Liver (tissue), 9 donors: ENCODE results near the gene FTO. TPM values are rescaled to one million over a fixed set of nuclear protein-coding genes. Genes with fewer than 3 reads are reported as not detected.

Experiments used
- DNase-seq: peaks from one replicate; pipeline ENCODE4 v3.0.0-alpha.2; 2017; ENCODE audit warnings: low spot score
- H3K27ac ChIP-seq, 2 donors: one replicate each; pipeline ENCODE4 v1.7.0; 2013; ENCODE audit warnings: inconsistent platforms in 2 of 2, low read length in 2 of 2, control low read depth in 1 of 2, low read depth in 1 of 2, mild to moderate bottlenecking in 1 of 2
- H3K27me3 ChIP-seq, 4 donors: one replicate each; pipeline versions ENCODE4 v1.6.1 to v1.7.0; 2013; ENCODE audit warnings: low read length in 3 of 4, inconsistent platforms in 1 of 4, mild to moderate bottlenecking in 1 of 4, moderate library complexity in 1 of 4; ENCODE audit not compliant: control insufficient read depth in 4 of 4, insufficient read depth in 4 of 4
- H3K36me3 ChIP-seq, 4 donors: one replicate each; pipeline versions ENCODE4 v1.6.1 to v1.7.0; 2013; ENCODE audit warnings: low read length in 3 of 4, mild to moderate bottlenecking in 3 of 4, low read depth in 1 of 4, moderate library complexity in 1 of 4; ENCODE audit not compliant: control insufficient read depth in 4 of 4, insufficient read depth in 3 of 4
- H3K4me1 ChIP-seq, 4 donors: one replicate each; pipeline versions ENCODE4 v1.6.1 to v1.7.0; 2013; ENCODE audit warnings: low read length in 3 of 4, mild to moderate bottlenecking in 3 of 4, moderate library complexity in 1 of 4; ENCODE audit not compliant: control insufficient read depth in 4 of 4, insufficient read depth in 4 of 4
- H3K4me3 ChIP-seq, 3 donors: one replicate each; pipeline versions ENCODE4 v1.6.1 to v1.7.0; 2013; ENCODE audit warnings: low read length in 3 of 3, control low read depth in 1 of 3, low read depth in 1 of 3, mild to moderate bottlenecking in 1 of 3
- H3K9ac ChIP-seq, 2 donors: one replicate each; pipeline ENCODE4 v1.7.0; 2013; ENCODE audit warnings: low read length in 2 of 2, mild to moderate bottlenecking in 2 of 2, moderate library complexity in 2 of 2, control low read depth in 1 of 2, low read depth in 1 of 2
- H3K9me3 ChIP-seq, 4 donors: one replicate each; pipeline versions ENCODE4 v1.6.1 to v1.7.0; 2013; ENCODE audit warnings: low read length in 3 of 4; ENCODE audit not compliant: control insufficient read depth in 4 of 4
- ATF3 ChIP-seq: IDR thresholded peaks from 2 replicates; pipeline ENCODE4 v1.6.1; 2016; ENCODE audit warnings: antibody characterized with exemption
- EGR1 ChIP-seq, 2 donors: IDR thresholded peaks; 2 replicates each; pipeline ENCODE4 v1.6.1; 2016 to 2018; ENCODE audit warnings: antibody characterized with exemption in 2 of 2, low read depth in 2 of 2
- FOXA1 ChIP-seq: IDR thresholded peaks from 2 replicates; pipeline ENCODE4 v1.6.1; 2016; ENCODE audit warnings: antibody characterized with exemption
- FOXA2 ChIP-seq: IDR thresholded peaks from 2 replicates; pipeline ENCODE4 v1.6.1; 2016; ENCODE audit warnings: antibody characterized with exemption
- GABPA ChIP-seq, 2 donors: IDR thresholded peaks in 1 of 2; conservative IDR thresholded peaks in 1 of 2; 2 replicates each; pipeline ENCODE4 v1.6.1; 2016; ENCODE audit warnings: antibody characterized with exemption in 2 of 2, mild to moderate bottlenecking in 1 of 2, moderate library complexity in 1 of 2
- HNF4A ChIP-seq, 2 donors: conservative IDR thresholded peaks; 2 replicates each; pipeline ENCODE4 v1.6.1; 2016; ENCODE audit warnings: antibody characterized with exemption in 2 of 2, mild to moderate bottlenecking in 2 of 2
- HNF4G ChIP-seq: IDR thresholded peaks from 2 replicates; pipeline ENCODE4 v1.6.1; 2016; ENCODE audit warnings: antibody characterized with exemption
- JUND ChIP-seq, 2 donors: IDR thresholded peaks; 2 replicates each; pipeline ENCODE4 v1.6.1; 2016; ENCODE audit warnings: antibody characterized with exemption in 2 of 2
- MAX ChIP-seq: IDR thresholded peaks from 2 replicates; pipeline ENCODE4 v1.6.1; 2016; ENCODE audit warnings: antibody characterized with exemption
- NR2F2 ChIP-seq: IDR thresholded peaks from 2 replicates; pipeline ENCODE4 v1.6.1; 2016; ENCODE audit warnings: antibody characterized with exemption
- RAD21 ChIP-seq, 2 donors: IDR thresholded peaks; 2 replicates each; pipeline ENCODE4 v1.6.1; 2016; ENCODE audit warnings: antibody characterized with exemption in 2 of 2, mild to moderate bottlenecking in 2 of 2
- REST ChIP-seq: IDR thresholded peaks from 2 replicates; pipeline ENCODE4 v1.6.1; 2016; ENCODE audit warnings: antibody characterized with exemption, mild to moderate bottlenecking
- RXRA ChIP-seq, 2 donors: IDR thresholded peaks; 2 replicates each; pipeline ENCODE4 v1.6.1; 2017 to 2018; ENCODE audit warnings: antibody characterized with exemption in 2 of 2, mild to moderate bottlenecking in 1 of 2
- SP1 ChIP-seq: IDR thresholded peaks from 2 replicates; pipeline ENCODE4 v1.6.1; 2018; ENCODE audit warnings: antibody characterized with exemption, mild to moderate bottlenecking
- TAF1 ChIP-seq: conservative IDR thresholded peaks from 2 replicates; pipeline ENCODE4 v1.6.1; 2016; ENCODE audit warnings: antibody characterized with exemption, mild to moderate bottlenecking
- YY1 ChIP-seq: IDR thresholded peaks from 2 replicates; pipeline ENCODE4 v1.6.1; 2016; ENCODE audit warnings: antibody characterized with exemption, mild to moderate bottlenecking
- ZBTB33 ChIP-seq: IDR thresholded peaks from 2 replicates; pipeline ENCODE4 v1.6.1; 2016; ENCODE audit warnings: antibody characterized with exemption
- WGBS: extraction: QIAGEN DNeasy Blood & Tissue Kit; methylation state at CpG from one replicate; pipeline ENCODE4 v1.1.7; 2013; 5-methylcytosine and 5-hydroxymethylcytosine counted together
- polyA plus RNA-seq, 2 donors: library from polyadenylated mRNA; stranded (reverse) in 1 of 2; unstranded in 1 of 2; fragments of 200-250 nt in 1 of 2; fragments of >200 nt in 1 of 2; fragmentation: Nextera tagmentation in 1 of 2; extraction: Ambion mirVana in 1 of 2; gene quantifications; one replicate each; pipeline versions ENCODE4 v1.2.1 to v1.2.3, GENCODE V29; 2013 to 2015
- total RNA-seq, 2 donors: library from RNA; depleted of rRNA; stranded (reverse); fragments of >200 nt; gene quantifications; one replicate each; pipeline ENCODE4 v1.2.3, GENCODE V29; 2014
- TF ChIP-seq, protein P1 (sequence below): fragments of 150-350 bp; IDR thresholded peaks from 2 replicates; pipeline ENCODE4 v1.5.1; 2017; ENCODE audit warnings: improper control_type of control experiment, low read depth, low read length; ENCODE audit not compliant: missing input control
- donor health status: healthy.
- donor health status: healthy.
- donor health status: healthy.
- donor health status: healthy.
- donor health status: healthy.

The FTO gene
- total and polyA plus RNA-seq, 4 donors = 12.0 to 54.2 (median 24.6) TPM

DNA sequence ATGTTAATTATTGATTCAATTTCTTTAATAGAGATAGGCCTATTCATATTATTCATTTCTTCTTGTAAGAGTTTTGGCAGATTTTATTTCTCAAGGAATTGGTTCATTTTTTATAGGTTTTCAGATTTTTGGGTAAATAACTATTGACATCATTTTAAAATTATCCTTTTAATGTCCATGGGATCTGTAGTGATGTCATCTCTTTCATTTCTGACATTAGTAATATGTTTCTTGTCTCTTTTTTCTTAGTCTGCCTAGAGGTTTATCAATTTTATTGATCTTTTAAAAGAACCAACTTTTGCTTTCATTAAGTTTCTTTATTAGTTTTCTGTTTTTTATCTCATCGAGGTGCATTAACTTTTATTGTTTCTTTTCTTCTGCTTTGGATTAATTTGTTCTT lies 162.6 kb downstream of the FTO start:
- peaks cover 0 to 4% (median 0%) of the 10 kb centered on the region in 4 donors for H3K9me3 ChIP-seq
- H3K4me1 ChIP-seq = no peaks in the 10 kb centered on the region
- no peak for DNase-seq
- WGBS = 96% methylated on average over 1 of the region's 1 CpG
- H3K4me3 ChIP-seq = no peak overlapping the region
- no peaks in the 10 kb centered on the region for H3K27me3 ChIP-seq
- no peak overlapping the region for H3K27ac ChIP-seq
- peaks cover 0 to 3% (median under 1%) of the 10 kb centered on the region in 4 donors for H3K36me3 ChIP-seq
- no peak overlapping the region for H3K9ac ChIP-seq
- TF ChIP-seq FOXA2 = no peak
- TF ChIP-seq, protein P1, sequence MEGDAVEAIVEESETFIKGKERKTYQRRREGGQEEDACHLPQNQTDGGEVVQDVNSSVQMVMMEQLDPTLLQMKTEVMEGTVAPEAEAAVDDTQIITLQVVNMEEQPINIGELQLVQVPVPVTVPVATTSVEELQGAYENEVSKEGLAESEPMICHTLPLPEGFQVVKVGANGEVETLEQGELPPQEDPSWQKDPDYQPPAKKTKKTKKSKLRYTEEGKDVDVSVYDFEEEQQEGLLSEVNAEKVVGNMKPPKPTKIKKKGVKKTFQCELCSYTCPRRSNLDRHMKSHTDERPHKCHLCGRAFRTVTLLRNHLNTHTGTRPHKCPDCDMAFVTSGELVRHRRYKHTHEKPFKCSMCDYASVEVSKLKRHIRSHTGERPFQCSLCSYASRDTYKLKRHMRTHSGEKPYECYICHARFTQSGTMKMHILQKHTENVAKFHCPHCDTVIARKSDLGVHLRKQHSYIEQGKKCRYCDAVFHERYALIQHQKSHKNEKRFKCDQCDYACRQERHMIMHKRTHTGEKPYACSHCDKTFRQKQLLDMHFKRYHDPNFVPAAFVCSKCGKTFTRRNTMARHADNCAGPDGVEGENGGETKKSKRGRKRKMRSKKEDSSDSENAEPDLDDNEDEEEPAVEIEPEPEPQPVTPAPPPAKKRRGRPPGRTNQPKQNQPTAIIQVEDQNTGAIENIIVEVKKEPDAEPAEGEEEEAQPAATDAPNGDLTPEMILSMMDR = no peak
- no peak for TF ChIP-seq HNF4G
- TF ChIP-seq NR2F2 = no peak
- TF ChIP-seq ATF3 = no peak
- TF ChIP-seq GABPA (IDR thresholded peaks at IDR 0.05 in 1 of 2, conservative IDR thresholded peaks at IDR 0.05 in 1 of 2) = no peak
- no peak for TF ChIP-seq HNF4A (conservative IDR thresholded peaks at IDR 0.05)
- TF ChIP-seq REST = no peak
- TF ChIP-seq RAD21 (IDR thresholded peaks at IDR 0.05) = no peak

DNA sequence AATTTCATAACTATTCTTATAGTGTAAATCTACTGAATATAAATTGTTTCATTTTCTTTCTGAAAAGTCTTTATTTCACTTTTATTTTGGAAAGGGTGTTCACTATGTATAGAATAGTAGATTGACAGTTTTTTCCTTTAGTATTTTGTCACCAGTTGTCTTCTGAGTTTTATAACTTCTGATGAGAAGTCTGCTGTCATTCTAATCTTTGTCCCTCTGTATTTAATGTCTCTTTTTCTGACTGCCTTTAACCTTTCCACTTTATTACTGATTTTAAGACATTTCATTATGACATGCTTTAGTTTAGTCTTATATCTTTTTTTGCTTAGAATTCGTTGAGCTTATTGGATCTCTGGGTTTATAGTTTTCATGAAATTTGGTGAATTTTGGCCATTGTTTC lies 166.9 kb downstream of the FTO start:
- Histone ChIP-seq H3K4me3 (no peak overlapping the region), H3K27ac (no peak overlapping the region), H3K9me3 (peaks cover 0 to 4% (median 0%) of the 10 kb centered on the region in 4 donors), H3K36me3 (peaks cover 0 to 3% (median 1%) of the 10 kb centered on the region in 4 donors), H3K27me3 (no peaks in the 10 kb centered on the region), H3K4me1 (no peaks in the 10 kb centered on the region), H3K9ac (no peak overlapping the region)
- 97% methylated on average over 1 of the region's 1 CpG for WGBS
- no peak for DNase-seq
- TF ChIP-seq RAD21 (IDR thresholded peaks at IDR 0.05) = no peak
- no peak for TF ChIP-seq TAF1
- no peak for TF ChIP-seq ZBTB33
- TF ChIP-seq HNF4G = no peak
- TF ChIP-seq SP1 = no peak
- TF ChIP-seq RXRA (IDR thresholded peaks at IDR 0.05) = no peak
- no peak for TF ChIP-seq FOXA2
- TF ChIP-seq EGR1 (IDR thresholded peaks at IDR 0.05; ENCODE audit: low read depth in 2 of 2) = no peak
- no peak for TF ChIP-seq FOXA1
- TF ChIP-seq, protein P1 = no peak
- no peak for TF ChIP-seq GABPA (IDR thresholded peaks at IDR 0.05 in 1 of 2, conservative IDR thresholded peaks at IDR 0.05 in 1 of 2)
- no peak for TF ChIP-seq JUND (IDR thresholded peaks at IDR 0.05)
- TF ChIP-seq HNF4A (conservative IDR thresholded peaks at IDR 0.05) = no peak
- TF ChIP-seq MAX = no peak
- TF ChIP-seq ATF3 = no peak
- TF ChIP-seq YY1 = no peak
